GM19193 (cell line): Measurements from ENCODE around the gene UGT1A7.

Source experiments
- POLR2A ChIP-seq: IDR thresholded peaks from 4 replicates; pipeline ENCODE4 v1.6.1; 2011; ENCODE audit not compliant: insufficient read depth, insufficient read length; ENCODE audit errors: extremely low read depth

The UGT1A7 gene

GRCh38 chr2:233673896-233674295, 7.8 kb upstream of the UGT1A7 start:
- TF ChIP-seq POLR2A, result no peak

GRCh38 chr2:233674314-233674713, 7.4 kb upstream of the UGT1A7 start:
- no peak for TF ChIP-seq POLR2A

- no peak for TF ChIP-seq POLR2A
Measured at GRCh38 chr2:233674995-233675394, 6.7 kb upstream of the UGT1A7 start.

GRCh38 chr2:233676046-233676445, 5.7 kb upstream of the UGT1A7 start:
- TF ChIP-seq POLR2A, result no peak

GRCh38 chr2:233679196-233679595, 2.5 kb upstream of the UGT1A7 start:
- no peak for TF ChIP-seq POLR2A

- no peak for TF ChIP-seq POLR2A
Measured at GRCh38 chr2:233680361-233681045, 1.2 kb upstream of the UGT1A7 start.

- TF ChIP-seq POLR2A, result no peak
Measured at GRCh38 chr2:233684640-233685039, 2.9 kb downstream of the UGT1A7 start.

GRCh38 chr2:233686928-233687327, 5.2 kb downstream of the UGT1A7 start:
- TF ChIP-seq POLR2A, result no peak

- TF ChIP-seq POLR2A, result no peak
Measured at GRCh38 chr2:233688341-233688740, 6.6 kb downstream of the UGT1A7 start.

- TF ChIP-seq POLR2A, result no peak
Measured at GRCh38 chr2:233689031-233689430, 7.3 kb downstream of the UGT1A7 start.

GRCh38 chr2:233689501-233689900, 7.8 kb downstream of the UGT1A7 start:
- no peak for TF ChIP-seq POLR2A

GRCh38 chr2:233690444-233690843, 8.7 kb downstream of the UGT1A7 start:
- TF ChIP-seq POLR2A, result no peak

- TF ChIP-seq POLR2A, result no peak
Measured at GRCh38 chr2:233691443-233692433, 10.0 kb downstream of the UGT1A7 start.

GRCh38 chr2:233692648-233693047, 10.9 kb downstream of the UGT1A7 start, which contains the start of gene UGT1A6:
Gene UGT1A6, plus strand, starts transcription at chr2:233692890. Its CDS starts 115 bp downstream, at chr2:233693005.
- TF ChIP-seq POLR2A, result no peak

- no peak for TF ChIP-seq POLR2A
Measured at GRCh38 chr2:233693963-233694362, 12.3 kb downstream of the UGT1A7 start.

- TF ChIP-seq POLR2A, result no peak
Measured at GRCh38 chr2:233698740-233699139, 17.0 kb downstream of the UGT1A7 start.
